WI38 (cell line): ENCODE results near the gene GLI2.

Source experiments
- H3K4me3 ChIP-seq: 2 replicates; pipeline ENCODE4 v1.5.1; 2011; ENCODE audit warnings: low read depth, mild to moderate bottlenecking, control low read depth, low read length
- TF ChIP-seq, protein P1 (sequence below): IDR thresholded peaks from 2 replicates; pipeline ENCODE4 v1.5.1; 2012; ENCODE audit warnings: low read depth, mild to moderate bottlenecking, control low read depth, low read length

Gene GLI2

DNA sequence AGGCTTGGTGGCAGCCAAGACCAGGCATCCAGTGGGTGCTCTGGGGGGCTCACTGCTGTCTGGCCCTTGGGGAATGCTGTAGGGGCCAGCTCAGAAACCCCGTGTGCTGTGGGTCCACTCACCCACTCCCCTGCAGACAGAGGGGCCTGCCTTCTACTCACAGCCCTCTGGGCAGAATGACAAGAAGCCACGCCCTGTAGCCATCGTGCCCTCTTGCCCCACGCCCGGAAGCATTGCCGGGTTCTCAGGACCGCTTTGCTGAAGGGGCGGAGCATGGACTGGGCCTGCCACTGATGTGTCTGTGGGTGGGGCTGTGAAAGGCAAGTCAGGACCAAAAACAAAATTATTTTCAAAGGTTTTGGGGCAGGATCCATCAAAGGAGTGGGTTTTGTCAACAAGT, 27.8 kb downstream of the GLI2 start:
- H3K4me3 ChIP-seq: no peak overlapping the region
- TF ChIP-seq, protein P1, sequence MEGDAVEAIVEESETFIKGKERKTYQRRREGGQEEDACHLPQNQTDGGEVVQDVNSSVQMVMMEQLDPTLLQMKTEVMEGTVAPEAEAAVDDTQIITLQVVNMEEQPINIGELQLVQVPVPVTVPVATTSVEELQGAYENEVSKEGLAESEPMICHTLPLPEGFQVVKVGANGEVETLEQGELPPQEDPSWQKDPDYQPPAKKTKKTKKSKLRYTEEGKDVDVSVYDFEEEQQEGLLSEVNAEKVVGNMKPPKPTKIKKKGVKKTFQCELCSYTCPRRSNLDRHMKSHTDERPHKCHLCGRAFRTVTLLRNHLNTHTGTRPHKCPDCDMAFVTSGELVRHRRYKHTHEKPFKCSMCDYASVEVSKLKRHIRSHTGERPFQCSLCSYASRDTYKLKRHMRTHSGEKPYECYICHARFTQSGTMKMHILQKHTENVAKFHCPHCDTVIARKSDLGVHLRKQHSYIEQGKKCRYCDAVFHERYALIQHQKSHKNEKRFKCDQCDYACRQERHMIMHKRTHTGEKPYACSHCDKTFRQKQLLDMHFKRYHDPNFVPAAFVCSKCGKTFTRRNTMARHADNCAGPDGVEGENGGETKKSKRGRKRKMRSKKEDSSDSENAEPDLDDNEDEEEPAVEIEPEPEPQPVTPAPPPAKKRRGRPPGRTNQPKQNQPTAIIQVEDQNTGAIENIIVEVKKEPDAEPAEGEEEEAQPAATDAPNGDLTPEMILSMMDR: no peak

DNA sequence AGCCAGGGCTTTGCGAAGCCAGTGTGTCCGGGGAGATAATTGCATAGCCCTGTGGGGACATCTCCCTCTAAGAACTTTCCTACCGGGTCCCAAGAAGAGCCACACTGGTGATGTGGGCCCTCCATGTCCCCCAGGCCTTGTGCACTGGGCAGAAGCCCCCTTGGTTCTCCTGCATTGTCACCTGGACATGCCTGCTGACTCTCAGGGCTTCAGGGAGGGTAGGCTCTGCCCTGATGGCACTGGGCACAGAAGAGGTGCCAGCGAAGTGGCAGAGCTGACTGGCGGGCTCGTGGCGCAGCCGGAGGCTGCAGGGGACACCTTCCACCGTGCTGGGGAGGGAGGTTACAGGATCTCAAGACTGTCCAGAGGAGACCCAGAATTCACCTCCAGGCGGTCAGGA, 28.3 kb downstream of the GLI2 start:
- no peak overlapping the region for H3K4me3 ChIP-seq
- TF ChIP-seq, protein P1: no peak

DNA sequence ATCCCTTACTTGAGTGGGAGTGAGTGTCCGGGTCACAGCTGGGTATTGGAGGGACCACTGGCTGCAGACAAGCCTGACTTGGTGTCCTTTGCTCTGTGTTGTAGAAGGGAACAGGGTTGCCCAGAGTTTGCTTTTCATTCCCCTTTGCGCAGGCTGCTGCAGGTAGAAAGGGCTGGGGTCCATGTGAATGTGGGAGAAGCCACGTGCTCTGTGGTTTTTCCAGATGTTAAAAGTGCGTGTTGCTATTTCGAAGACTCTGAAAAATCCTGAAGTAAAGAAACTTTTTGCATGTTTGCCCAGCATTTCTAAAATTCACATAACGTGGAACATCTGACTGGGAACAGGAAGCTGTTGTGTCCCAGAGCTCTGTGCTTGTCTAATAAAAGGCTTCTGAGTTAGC, 28.8 kb downstream of the GLI2 start:
- TF ChIP-seq, protein P1: no peak
- no peak overlapping the region for H3K4me3 ChIP-seq

DNA sequence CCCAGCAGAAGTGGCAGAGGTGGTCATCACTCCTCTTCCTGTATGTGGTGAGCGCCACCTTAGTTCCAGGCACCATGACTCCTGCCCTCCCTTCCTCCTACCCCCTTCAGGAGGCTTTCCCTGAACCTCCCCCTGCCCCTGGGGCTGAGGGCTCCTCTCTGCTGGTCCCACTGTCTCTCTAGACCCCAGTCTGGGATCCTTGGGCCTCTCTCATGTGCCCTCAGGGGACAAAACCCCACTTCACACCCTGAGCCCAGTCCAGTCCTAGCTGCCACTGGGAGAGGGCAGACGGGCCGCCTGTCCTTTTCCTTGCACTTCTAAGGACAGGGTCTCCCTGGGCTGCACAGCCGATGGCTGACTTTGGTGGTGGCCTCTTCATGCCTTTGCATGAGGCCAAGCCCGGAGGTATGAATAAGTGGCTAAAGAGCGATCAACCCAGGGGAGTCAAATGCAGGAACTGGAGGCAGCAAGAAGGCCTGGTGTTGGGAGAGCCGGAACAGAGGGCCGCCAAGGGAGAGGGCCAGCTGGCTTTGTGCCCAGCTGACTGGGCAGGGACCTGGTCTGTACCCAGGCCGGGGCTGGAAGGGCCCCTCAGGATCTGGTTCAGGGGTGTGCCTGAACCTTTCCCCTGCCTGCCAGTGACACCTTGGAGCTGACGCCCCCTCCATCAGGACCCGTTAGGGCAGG, 29.5 kb downstream of the GLI2 start:
- H3K4me3 ChIP-seq: peak overlapping the region; percentile 33
- TF ChIP-seq, protein P1: no peak

DNA sequence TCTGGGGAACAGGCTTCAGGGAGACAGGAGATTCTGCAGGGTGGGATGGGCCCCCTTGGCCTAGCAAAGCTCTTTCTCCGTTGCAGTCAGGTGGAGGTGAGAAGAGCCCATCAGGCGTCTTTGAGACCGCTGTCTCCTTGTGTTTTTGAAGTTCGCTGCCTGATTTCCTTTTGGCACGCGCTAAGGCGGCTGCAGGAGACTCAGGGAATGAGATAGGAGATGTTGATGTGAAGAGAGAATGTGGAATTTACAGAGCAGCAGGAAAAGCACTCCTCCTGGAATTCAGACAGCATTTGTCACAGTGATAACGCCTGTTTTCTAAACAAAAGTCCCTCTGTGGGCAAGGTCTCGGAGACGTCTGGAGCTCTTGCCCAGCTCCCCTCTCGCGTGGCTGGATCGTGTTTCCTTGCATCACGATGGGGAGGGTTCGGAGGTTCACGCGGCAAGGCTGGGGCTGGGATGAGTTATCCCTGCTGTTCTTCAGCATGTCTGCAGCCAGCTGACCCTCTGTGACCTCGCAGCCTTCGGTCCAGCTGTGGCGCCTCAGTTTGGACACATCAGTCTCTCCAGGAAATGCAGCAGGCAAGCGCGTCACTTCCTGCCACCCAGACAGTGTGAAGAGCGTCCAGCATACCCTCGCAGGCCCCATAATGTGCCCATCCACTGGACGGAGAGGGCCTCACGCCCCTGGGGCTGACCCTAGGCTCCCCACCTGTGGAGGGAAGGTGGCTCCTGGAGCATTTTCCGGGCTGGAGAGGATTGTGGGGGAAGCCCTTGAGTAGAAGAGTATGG, 30.2 kb downstream of the GLI2 start:
- peak overlapping the region; percentile 33 for H3K4me3 ChIP-seq
- TF ChIP-seq, protein P1: no peak

DNA sequence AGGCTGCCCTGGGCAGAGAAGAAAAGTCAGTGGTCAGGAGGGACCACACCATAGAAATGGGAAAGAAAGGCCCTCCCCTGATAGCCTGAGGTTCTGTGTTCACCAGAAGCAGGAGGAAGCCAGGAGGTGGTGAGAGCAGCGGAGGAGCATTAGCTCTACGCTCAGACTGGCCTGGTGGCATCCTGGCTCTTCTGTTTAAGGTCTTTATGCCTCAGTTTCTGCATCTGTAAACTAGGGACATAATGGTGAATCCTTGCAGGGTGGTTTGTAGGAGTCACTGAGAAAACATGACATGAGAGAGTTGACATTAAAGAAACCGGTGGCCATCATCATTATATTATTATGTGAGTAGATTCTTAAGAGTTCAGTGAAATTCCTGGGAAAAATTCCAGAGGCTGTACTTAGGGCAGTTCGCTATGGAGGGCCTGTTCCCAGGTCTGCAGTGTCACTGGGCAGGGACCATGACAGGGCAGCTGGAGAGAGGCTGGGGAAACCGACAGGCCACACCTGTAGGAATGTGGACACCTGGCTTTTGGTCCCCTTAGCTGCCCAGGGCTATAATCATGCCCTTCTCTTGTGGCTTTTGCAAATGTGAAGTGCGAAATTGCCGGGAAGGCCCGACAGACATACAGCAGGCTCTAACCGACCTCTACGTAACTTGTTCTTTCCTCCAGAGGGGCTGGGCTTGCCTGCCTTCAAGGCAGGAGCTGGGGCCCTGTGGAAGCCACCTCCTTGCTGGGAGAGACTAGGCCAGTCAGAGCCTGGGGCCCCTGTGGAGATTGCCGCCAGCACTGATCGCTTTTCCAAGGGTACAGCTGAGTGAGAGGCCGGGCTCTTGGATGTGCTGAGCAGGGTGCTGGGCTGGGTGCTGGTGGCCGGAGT, 31.0 kb downstream of the GLI2 start:
- TF ChIP-seq, protein P1: no peak
- peak overlapping the region; percentile 20; the same call in 1 of the 2 replicates for H3K4me3 ChIP-seq
